Vagina (tissue), 2 donors: ENCODE data around the gene CD58. TPM values are rescaled to one million over a fixed set of nuclear protein-coding genes. Genes with fewer than 3 reads are reported as not detected.

Experiments used
- DNase-seq, 2 donors: peaks; one replicate each; pipeline ENCODE4 v3.0.0-alpha.2; 2017; ENCODE audit errors: extremely low spot score in 2 of 2
- H3K27ac ChIP-seq: fragments of 200-600 bp; sonication (generic); one replicate; pipeline ENCODE4 v1.5.1; 2019
- H3K27me3 ChIP-seq: fragments of 200-600 bp; sonication (generic); one replicate; pipeline ENCODE4 v1.5.1; 2019
- H3K36me3 ChIP-seq, 2 donors: fragments of 200-600 bp; sonication (generic); one replicate each; pipeline ENCODE4 v1.5.1; 2017 to 2019
- H3K4me1 ChIP-seq: fragments of 200-600 bp; sonication (generic); one replicate; pipeline ENCODE4 v1.5.1; 2019
- H3K4me3 ChIP-seq, 2 donors: fragments of 200-600 bp; sonication (generic); 1 replicate in 1 of 2; 2 replicates in 1 of 2; pipeline ENCODE4 v1.5.1; 2016 to 2019
- H3K9me3 ChIP-seq: fragments of 200-600 bp; sonication (generic); one replicate; pipeline ENCODE4 v1.5.1; 2019
- CTCF ChIP-seq, 3 experiments: fragments of 450-650 bp in 2 of 3; fragments of 200-600 bp in 1 of 3; sonication (generic) in 1 of 3; IDR thresholded peaks; one replicate each; pipeline ENCODE4 v1.5.1; 2017 to 2019; ENCODE audit warnings: antibody characterized with exemption in 3 of 3, mild to moderate bottlenecking in 2 of 3, moderate library complexity in 2 of 3
- POLR2A ChIP-seq, 2 donors: fragments of 450-650 bp; IDR thresholded peaks; one replicate each; pipeline ENCODE4 v1.6.1; 2017; ENCODE audit warnings: antibody characterized with exemption in 2 of 2, mild to moderate bottlenecking in 2 of 2, moderate library complexity in 2 of 2
- POLR2AphosphoS5 ChIP-seq, 2 donors: sonication (generic); formaldehyde crosslinking; IDR thresholded peaks; one replicate each; pipeline ENCODE4 v1.9.0; 2017; ENCODE audit warnings: antibody characterized with exemption in 2 of 2, mild to moderate bottlenecking in 2 of 2, low read depth in 1 of 2; ENCODE audit not compliant: insufficient read depth in 1 of 2
- intact Hi-C: fragments of 100-400 bp; cut with DNase I; formaldehyde crosslinking; loops from one replicate; pipeline ENCODE4 v1.15.1; 2023
- total RNA-seq: library from RNA; depleted of rRNA; stranded (reverse); fragments of >200 nt; gene quantifications from one replicate; pipeline ENCODE4 v1.2.3, GENCODE V29; 2016

The CD58 gene
- total RNA-seq, 1 donor from 2014 or later, result 54.5 TPM

- intact Hi-C loops, result no loop called here
These were observed 61.5 kb downstream of the CD58 start for GRCh38 chr1:116508984-116509980.

GRCh38 chr1:116508085-116508983 is 62.5 kb downstream of the CD58 start:
- Histone ChIP-seq H3K27ac (no peak overlapping the region), H3K9me3 (no peaks in the 10 kb centered on the region), H3K4me1 (peaks cover 16% of the 10 kb centered on the region), H3K4me3 (no peak overlapping the region), H3K36me3 (no peaks in the 10 kb centered on the region), H3K27me3 (no peaks in the 10 kb centered on the region)
- TF ChIP-seq POLR2A (IDR thresholded peaks at IDR 0.05) (no peak), POLR2AphosphoS5 (IDR thresholded peaks at IDR 0.05; ENCODE audit: insufficient read depth in 1 of 2, low read depth in 1 of 2) (no peak), CTCF (IDR thresholded peaks at IDR 0.05) (no peak)
- no peak for DNase-seq
- intact Hi-C loops, result no loop called here

More at GRCh38 chr1:116508984-116509980, 61.5 kb downstream of the CD58 start:
- DNase-seq, result no peak
- no peaks in the 10 kb centered on the region for H3K36me3 ChIP-seq
- H3K4me3 ChIP-seq, result no peak overlapping the region
- H3K27ac ChIP-seq, result no peak overlapping the region
- H3K4me1 ChIP-seq, result peaks cover 7% of the 10 kb centered on the region
- no peaks in the 10 kb centered on the region for H3K27me3 ChIP-seq
- H3K9me3 ChIP-seq, result no peaks in the 10 kb centered on the region
- no peak for TF ChIP-seq POLR2A (IDR thresholded peaks at IDR 0.05)
- no peak for TF ChIP-seq CTCF (IDR thresholded peaks at IDR 0.05)
- no peak for TF ChIP-seq POLR2AphosphoS5 (IDR thresholded peaks at IDR 0.05; ENCODE audit: insufficient read depth in 1 of 2, low read depth in 1 of 2)

- Histone ChIP-seq H3K4me1 (peaks cover 16% of the 10 kb centered on the region), H3K36me3 (no peaks in the 10 kb centered on the region), H3K9me3 (no peaks in the 10 kb centered on the region), H3K27me3 (no peaks in the 10 kb centered on the region), H3K4me3 (no peak overlapping the region), H3K27ac (no peak overlapping the region)
- no peak for DNase-seq
- TF ChIP-seq POLR2A (IDR thresholded peaks at IDR 0.05) (no peak), POLR2AphosphoS5 (IDR thresholded peaks at IDR 0.05; ENCODE audit: insufficient read depth in 1 of 2, low read depth in 1 of 2) (no peak), CTCF (IDR thresholded peaks at IDR 0.05) (no peak)
- intact Hi-C loops, result no loop called here
These were observed 63.2 kb downstream of the CD58 start for GRCh38 chr1:116507631-116508030.

GRCh38 chr1:116506132-116507004 is 64.5 kb downstream of the CD58 start:
- intact Hi-C loops, result no loop called here
- peak in 1 of 2 donors; percentile 58 for TF ChIP-seq POLR2AphosphoS5 (IDR thresholded peaks at IDR 0.05; ENCODE audit: insufficient read depth in 1 of 2, low read depth in 1 of 2)
- TF ChIP-seq CTCF (IDR thresholded peaks at IDR 0.05), result no peak
- no peak for TF ChIP-seq POLR2A (IDR thresholded peaks at IDR 0.05)
- Histone ChIP-seq H3K9me3 (no peaks in the 10 kb centered on the region), H3K27me3 (no peaks in the 10 kb centered on the region), H3K4me3 (no peak overlapping the region), H3K4me1 (peaks cover 16% of the 10 kb centered on the region), H3K36me3 (no peaks in the 10 kb centered on the region), H3K27ac (no peak overlapping the region)
- DNase-seq, result no peak
